Lung (tissue), 12 donors: ENCODE results near the gene NAB2. TPM values are rescaled to one million over a fixed set of nuclear protein-coding genes. Genes with fewer than 3 reads are reported as not detected.
"Not testable (repeated sequence)": the region's sequence is repeated elsewhere in the genome, so short reads cannot be mapped to it uniquely, and the experiment has no call there.

Experiments used
- ATAC-seq: fragments of 200-7000 bp; cut with Tn5 transposase; one replicate; pipeline ENCODE4 v1.9.1; 2020; ENCODE audit warnings: moderate number of reproducible peaks; ENCODE audit not compliant: insufficient read depth, low FRiP score
- DNase-seq, 3 donors: peaks; one replicate each; pipeline ENCODE4 v3.0.0-alpha.2; 2013 to 2017
- H3K27ac ChIP-seq, 2 donors: one replicate each; pipeline ENCODE4 v1.5.1; 2013; ENCODE audit warnings: mild to moderate bottlenecking in 2 of 2, moderate library complexity in 2 of 2, control low read depth in 1 of 2, inconsistent platforms in 1 of 2, low read depth in 1 of 2, low read length in 1 of 2
- H3K27me3 ChIP-seq, 3 donors: one replicate each; pipeline ENCODE4 v1.5.1; 2013; ENCODE audit warnings: low read length in 2 of 3; ENCODE audit not compliant: control insufficient read depth in 3 of 3, insufficient read depth in 3 of 3
- H3K36me3 ChIP-seq, 4 donors: one replicate each; pipeline ENCODE4 v1.5.1; 2013; ENCODE audit warnings: low read length in 4 of 4, mild to moderate bottlenecking in 1 of 4, moderate library complexity in 1 of 4; ENCODE audit not compliant: control insufficient read depth in 4 of 4, insufficient read depth in 4 of 4
- H3K4me1 ChIP-seq, 5 donors: one replicate each; pipeline ENCODE4 v1.5.1; 2013; ENCODE audit warnings: low read length in 5 of 5, mild to moderate bottlenecking in 2 of 5, moderate library complexity in 1 of 5; ENCODE audit not compliant: control insufficient read depth in 5 of 5, insufficient read depth in 5 of 5
- H3K4me3 ChIP-seq: one replicate; pipeline ENCODE4 v1.5.1; 2013; ENCODE audit warnings: mild to moderate bottlenecking, control low read depth, moderate library complexity
- H3K9ac ChIP-seq, 2 donors: one replicate each; pipeline ENCODE4 v1.5.1; 2013; ENCODE audit warnings: low read length in 2 of 2, control low read depth in 1 of 2; ENCODE audit not compliant: insufficient read depth in 1 of 2
- H3K9me3 ChIP-seq, 4 donors: one replicate each; pipeline ENCODE4 v1.5.1; 2013; ENCODE audit warnings: low read length in 3 of 4, mild to moderate bottlenecking in 1 of 4, moderate library complexity in 1 of 4; ENCODE audit not compliant: control insufficient read depth in 4 of 4, insufficient read depth in 3 of 4
- CTCF ChIP-seq: IDR thresholded peaks from 2 replicates; pipeline ENCODE4 v1.5.1; 2012; ENCODE audit warnings: mild to moderate bottlenecking; ENCODE audit errors: control extremely low read depth, extremely low read depth
- WGBS, 2 donors: extraction: QIAGEN DNeasy Blood & Tissue Kit; methylation state at CpG; one replicate each; pipeline ENCODE4 v1.1.7; 2013; 5-methylcytosine and 5-hydroxymethylcytosine counted together
- polyA plus RNA-seq, 2 donors: library from polyadenylated mRNA; stranded (reverse); fragments of 200-250 nt; gene quantifications; one replicate each; pipeline ENCODE4 v1.2.1, GENCODE V29; 2013
- total RNA-seq, 2 donors: library from RNA; depleted of rRNA in 1 of 2; stranded (reverse); fragments of >200 nt in 1 of 2; gene quantifications; one replicate each; pipeline ENCODE4 v1.2.1, GENCODE V29; 2014 to 2021
- donor health status: control.
- donor health status: control.
- donor health status: Bipolar disorder and iron deficiency.
- donor health status: healthy.
- donor health status: DM: yes; HTN: yes; CAD: no.

NAB2 gene
- total and polyA plus RNA-seq, 4 donors: 16.7 to 51.3 (median 38.9) TPM

GRCh38 chr12:57072661-57073060 is 16.3 kb upstream of the NAB2 start:
- no peak overlapping the region for H3K27ac ChIP-seq
- no peaks in the 10 kb centered on the region for H3K27me3 ChIP-seq
- 84 to 95% methylated on average over 2 of the region's 2 CpGs for WGBS, 2 donors
- H3K9me3 ChIP-seq: no peaks in the 10 kb centered on the region
- H3K36me3 ChIP-seq: peaks cover 1 to 22% (median 7%) of the 10 kb centered on the region in 4 donors
- H3K9ac ChIP-seq: no peak overlapping the region
- no peak for ATAC-seq
- TF ChIP-seq CTCF: no peak
- DNase-seq: no peak
- H3K4me3 ChIP-seq: no peak overlapping the region
- H3K4me1 ChIP-seq: peaks cover 0 to 7% (median 0%) of the 10 kb centered on the region in 5 donors

- H3K9ac ChIP-seq, ATAC-seq, H3K27me3 ChIP-seq, H3K4me3 ChIP-seq, DNase-seq, H3K9me3 ChIP-seq, H3K27ac ChIP-seq: not testable (repeated sequence)
- 95 to 98% methylated on average over 6 of the region's 6 CpGs for WGBS, 2 donors
- Histone ChIP-seq H3K4me1 (peaks cover 0 to 12% (median 0%) of the 10 kb centered on the region in 5 donors), H3K36me3 (peaks cover 1 to 20% (median 7%) of the 10 kb centered on the region in 4 donors)
Observed at GRCh38 chr12:57073566-57074450, 15.1 kb upstream of the NAB2 start.

GRCh38 chr12:57078519-57079404 is 10.2 kb upstream of the NAB2 start, which contains the start of gene NEMP1:
TSS of gene NEMP1 (minus strand) at chr12:57078791. CDS start at chr12:57078745, 46 bp downstream.
- Histone ChIP-seq H3K9ac (peak within 1 kb of the TSS; percentile 17 to 83), H3K27me3 (no peaks in the 10 kb centered on the region), H3K4me3 (peak within 1 kb of the TSS; percentile 64), H3K9me3 (no peaks in the 10 kb centered on the region), H3K27ac (peak within 1 kb of the TSS; percentile 33 to 82), H3K36me3 (peaks cover 0 to 3% (median 2%) of the 10 kb centered on the region in 4 donors), H3K4me1 (peaks cover 0 to 15% (median 6%) of the 10 kb centered on the region in 5 donors)
- 0 to 1% methylated on average over 39 of the region's 39 CpGs for WGBS, 2 donors
- DNase-seq: peak; percentile 99 to 100 (median 100)
- TF ChIP-seq CTCF: no peak
- ATAC-seq: peak; percentile 99
